IMR-90 (cell line): ENCODE measurements around the gene RANBP10. TPM values are rescaled to one million over a fixed set of nuclear protein-coding genes. Genes with fewer than 3 reads are reported as not detected.

Experiments used
- ATAC-seq: fragments of 200-7000 bp; cut with Tn5 transposase; 2 replicates; pipeline ENCODE4 v1.9.1; 2020; ENCODE audit warnings: low read depth, mild to moderate bottlenecking, moderate library complexity
- BruUV-seq: library from RNA; stranded (reverse); fragments of 400-500 nt; replicated peaks from 2 replicates; lab custom pipeline; 2021; lab: Mats Ljungman, UMichigan
- CTCF ChIA-PET: fragments of 300-600 bp; formaldehyde crosslinking; extraction: SDS; loops from one replicate; lab custom pipeline; 2021; ENCODE audit warnings: antibody characterized with exemption; lab: Yijun Ruan, JAX
- POLR2A ChIA-PET: fragments of 300-600 bp; sonication (Branson Sonifier 250); formaldehyde crosslinking; loops from one replicate; lab custom pipeline; 2022; ENCODE audit warnings: antibody characterized with exemption; ENCODE audit not compliant: unreplicated experiment; lab: Charles Lee
- DNase-seq: peaks from one replicate; pipeline ENCODE4 v3.0.0; 2013
- H2AFZ ChIP-seq: replicated peaks from 2 replicates; pipeline ENCODE3; 2013; ENCODE audit warnings: low read length, mild to moderate bottlenecking; ENCODE audit not compliant: poor library complexity
- H2AK5ac ChIP-seq: 2 replicates; pipeline ENCODE4 v1.6.1; 2013; ENCODE audit warnings: low read depth, low read length, inconsistent platforms
- H2AK9ac ChIP-seq: replicated peaks from 2 replicates; pipeline ENCODE3; 2013; ENCODE audit warnings: mild to moderate bottlenecking, low read depth, low read length, moderate library complexity; ENCODE audit not compliant: poor library complexity
- H2BK120ac ChIP-seq: 2 replicates; pipeline ENCODE4 v1.6.1; 2013; ENCODE audit warnings: low read depth, low read length, inconsistent platforms
- H2BK15ac ChIP-seq: 3 replicates; pipeline ENCODE4 v1.6.1; 2013; ENCODE audit warnings: low read depth, low read length, inconsistent platforms
- H2BK20ac ChIP-seq: 2 replicates; pipeline ENCODE4 v1.6.1; 2013; ENCODE audit warnings: low read depth, mild to moderate bottlenecking, inconsistent platforms, low read length, moderate library complexity
- H2BK5ac ChIP-seq: 2 replicates; pipeline ENCODE4 v1.6.1; 2013; ENCODE audit warnings: mild to moderate bottlenecking, low read depth, low read length, inconsistent platforms; ENCODE audit not compliant: poor library complexity, severe bottlenecking
- H3K14ac ChIP-seq: replicated peaks from 2 replicates; pipeline ENCODE4 v1.6.1; 2013; ENCODE audit warnings: low read depth, low read length, inconsistent platforms
- H3K18ac ChIP-seq: 2 replicates; pipeline ENCODE4 v1.6.1; 2013; ENCODE audit warnings: low read depth, low read length, control low read depth
- H3K23ac ChIP-seq: 2 replicates; pipeline ENCODE4 v1.6.1; 2013; ENCODE audit warnings: low read depth, low read length, inconsistent platforms
- H3K27ac ChIP-seq: 2 replicates; pipeline ENCODE4 v1.5.1; 2013; ENCODE audit warnings: mild to moderate bottlenecking, control low read depth, low read length; ENCODE audit not compliant: insufficient read depth
- H3K27me3 ChIP-seq: 2 replicates; pipeline ENCODE4 v1.6.1; 2013; ENCODE audit warnings: low read length; ENCODE audit not compliant: control insufficient read depth, insufficient read depth
- H3K36me3 ChIP-seq: 2 replicates; pipeline ENCODE4 v1.6.1; 2013; ENCODE audit warnings: low read length, mixed read lengths; ENCODE audit not compliant: control insufficient read depth, insufficient read depth
- H3K4ac ChIP-seq: 2 replicates; pipeline ENCODE4 v1.6.1; 2013; ENCODE audit warnings: low read depth, low read length, inconsistent platforms
- H3K4me1 ChIP-seq: 2 replicates; pipeline ENCODE4 v1.6.1; 2013; ENCODE audit warnings: low read length, mixed read lengths; ENCODE audit not compliant: control insufficient read depth, insufficient read depth
- H3K4me2 ChIP-seq: 2 replicates; pipeline ENCODE4 v1.6.1; 2013; ENCODE audit warnings: low read depth, mild to moderate bottlenecking, control low read depth, low read length, moderate library complexity
- H3K4me3 ChIP-seq: 2 replicates; pipeline ENCODE4 v1.5.1; 2013; ENCODE audit warnings: low read depth, mild to moderate bottlenecking, control low read depth, low read length, moderate library complexity; ENCODE audit not compliant: insufficient read depth
- H3K56ac ChIP-seq: 2 replicates; pipeline ENCODE4 v1.6.1; 2013; ENCODE audit warnings: low read length, inconsistent platforms; ENCODE audit not compliant: insufficient read depth; ENCODE audit errors: extremely low read depth
- H3K79me1 ChIP-seq, 2 experiments: 2 replicates each; pipeline ENCODE4 v1.6.1; 2013; ENCODE audit warnings: low read length in 2 of 2, inconsistent platforms in 1 of 2, low read depth in 1 of 2
- H3K9ac ChIP-seq: 2 replicates; pipeline ENCODE4 v1.6.1; 2013; ENCODE audit warnings: low read depth, low read length, control low read depth
- H3K9me1 ChIP-seq: 2 replicates; pipeline ENCODE4 v1.6.1; 2013; ENCODE audit warnings: low read length, inconsistent platforms; ENCODE audit not compliant: insufficient read depth
- H3K9me3 ChIP-seq: 2 replicates; pipeline ENCODE4 v1.6.1; 2013; ENCODE audit warnings: low read length; ENCODE audit not compliant: control insufficient read depth, insufficient read depth
- H4K20me1 ChIP-seq: 2 replicates; pipeline ENCODE4 v1.6.1; 2013; ENCODE audit warnings: low read length, inconsistent platforms; ENCODE audit not compliant: insufficient read depth
- H4K5ac ChIP-seq: 2 replicates; pipeline ENCODE4 v1.6.1; 2013; ENCODE audit warnings: mild to moderate bottlenecking, low read depth, low read length, control low read depth
- H4K8ac ChIP-seq, 2 experiments: 2 replicates each; pipeline ENCODE4 v1.6.1; 2013; ENCODE audit warnings: low read depth in 2 of 2, low read length in 2 of 2, control low read depth in 1 of 2, inconsistent platforms in 1 of 2
- H4K91ac ChIP-seq: 2 replicates; pipeline ENCODE4 v1.6.1; 2013; ENCODE audit warnings: low read depth, low read length, inconsistent platforms; ENCODE audit not compliant: insufficient read depth
- BHLHE40 ChIP-seq: fragments of 150-350 bp; IDR thresholded peaks from 2 replicates; pipeline ENCODE4 v1.6.1; 2016; ENCODE audit warnings: mild to moderate bottlenecking, low read depth, low read length
- CEBPB ChIP-seq: IDR thresholded peaks from 2 replicates; pipeline ENCODE4 v1.6.1; 2012; ENCODE audit warnings: low read depth, low read length, improper control_type of control experiment
- MAZ ChIP-seq: IDR thresholded peaks from 2 replicates; pipeline ENCODE4 v1.6.1; 2012; ENCODE audit warnings: low read depth, mild to moderate bottlenecking, low read length, improper control_type of control experiment, moderate library complexity, borderline replicate concordance
- MXI1 ChIP-seq: IDR thresholded peaks from 2 replicates; pipeline ENCODE4 v1.6.1; 2012; ENCODE audit warnings: low read depth, mild to moderate bottlenecking, low read length, moderate library complexity, borderline replicate concordance
- NFE2L2 ChIP-seq: fragments of 150-350 bp; IDR thresholded peaks from 2 replicates; pipeline ENCODE4 v1.6.1; 2016; ENCODE audit warnings: low read depth, mild to moderate bottlenecking, low read length
- POLR2A ChIP-seq: IDR thresholded peaks from 2 replicates; pipeline ENCODE4 v1.6.1; 2012; ENCODE audit warnings: mild to moderate bottlenecking, low read depth, low read length
- RCOR1 ChIP-seq: IDR thresholded peaks from 2 replicates; pipeline ENCODE4 v1.6.1; 2012; ENCODE audit warnings: mild to moderate bottlenecking, low read length, improper control_type of control experiment; ENCODE audit not compliant: insufficient replicate concordance
- RFX5 ChIP-seq: IDR thresholded peaks from 2 replicates; pipeline ENCODE4 v1.8.0; 2012; ENCODE audit warnings: low read depth, mild to moderate bottlenecking, low read length, moderate library complexity
- SMC3 ChIP-seq: fragments of 150-350 bp; IDR thresholded peaks from 2 replicates; pipeline ENCODE4 v1.6.1; 2016; ENCODE audit warnings: low read depth, mild to moderate bottlenecking, antibody characterized with exemption, low read length, moderate library complexity
- WGBS, 2 experiments: methylation state at CpG; one replicate each; pipeline versions ENCODE4 v1.1.5 to v1.1.7; 2013; ENCODE audit warnings: missing lambda C conversion rate in 2 of 2; ENCODE audit not compliant: insufficient read length in 1 of 2; ENCODE audit errors: extremely low coverage in 2 of 2; 5-methylcytosine and 5-hydroxymethylcytosine counted together
- dilution Hi-C: fragments of 300-500 bp; cut with HindIII; formaldehyde crosslinking; loops from one replicate; pipeline ENCODE4 v1.14.3; 2018; ENCODE audit warnings: low sequenced_read_pairs; ENCODE audit not compliant: unreplicated experiment
- in situ Hi-C: fragments of 300-500 bp; cut with MboI; formaldehyde crosslinking; loops from 3 replicates; pipeline ENCODE4 v1.14.3; 2019; ENCODE audit warnings: low sequenced_read_pairs, inconsistent platforms, mixed read lengths
- intact Hi-C: fragments of 100-400 bp; cut with micrococcal nuclease; formaldehyde crosslinking; loops from 2 replicates; pipeline ENCODE4 v1.10.0; 2022
- polyA plus RNA-seq, 3 experiments: library from polyadenylated mRNA; depleted of rRNA; stranded (reverse); fragments of >200 nt; gene quantifications; 2 replicates each; pipeline ENCODE4 v1.2.3, GENCODE V29; 2012; ENCODE audit warnings: low replicate concordance in 1 of 3
- total RNA-seq: library from RNA; depleted of rRNA; stranded (reverse); fragments of >200 nt; gene quantifications from 2 replicates; pipeline ENCODE4 v1.2.3, GENCODE V29; 2012
- TF ChIP-seq, protein P1 (sequence below): fragments of 150-350 bp; IDR thresholded peaks from 2 replicates; pipeline ENCODE4 v1.6.1; 2016; ENCODE audit warnings: low read depth, mild to moderate bottlenecking, low read length, moderate library complexity, borderline replicate concordance
- TF ChIP-seq, protein P2 (sequence below): conservative IDR thresholded peaks from 2 replicates; pipeline ENCODE4 v1.5.1; 2012; ENCODE audit warnings: mild to moderate bottlenecking, low read depth, low read length, improper control_type of control experiment

RANBP10 gene
- total and polyA plus RNA-seq, 2 of the 4 experiments (the other 2 are of a cell fraction), result 2.7 to 12.1 TPM

DNA sequence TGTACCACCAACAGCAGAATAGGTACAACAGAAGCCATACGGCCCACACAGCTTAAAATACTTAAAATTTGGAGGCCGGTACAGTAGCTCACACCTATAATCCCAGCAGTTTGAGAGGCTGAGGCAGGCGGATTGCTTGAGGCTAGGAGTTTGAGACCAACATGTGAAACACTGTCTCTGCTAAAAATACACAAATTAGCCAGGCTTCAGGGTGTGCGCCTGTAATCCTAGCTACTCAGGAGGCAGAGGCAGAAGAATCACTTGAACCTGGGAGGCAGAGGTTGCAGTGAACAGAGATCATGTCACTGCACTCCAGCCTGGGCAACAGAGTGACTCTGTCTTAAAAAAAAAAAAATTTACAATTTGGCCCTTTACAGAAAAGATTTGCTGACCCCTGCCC is 104.2 kb downstream of the RANBP10 start:
- in situ Hi-C loops (no loop called here), intact Hi-C loops (no loop called here), dilution Hi-C loops (no loop called here)
- no peak overlapping the region for H3K9ac ChIP-seq
- no peak overlapping the region for H2BK5ac ChIP-seq
- no peaks in the 10 kb centered on the region for H3K4me1 ChIP-seq
- DNase-seq, result no peak
- H2BK120ac ChIP-seq, result no peak overlapping the region
- H4K8ac ChIP-seq, result no peak overlapping the region
- no peak for ATAC-seq
- peaks cover 18% of the 10 kb centered on the region; the same call in 1 of the 2 replicates for H4K20me1 ChIP-seq
- no peak overlapping the region for H3K56ac ChIP-seq
- H3K14ac ChIP-seq, result no peak overlapping the region
- no CpG with 5 or more reads among the region's 4 CpGs for WGBS, 2 experiments
- ChIA-PET POLR2A (no interaction called here), CTCF (no interaction called here)
- no peak overlapping the region for H2BK15ac ChIP-seq
- no peak overlapping the region for H3K4ac ChIP-seq
- H3K4me3 ChIP-seq, result no peak overlapping the region
- H3K9me3 ChIP-seq, result no peaks in the 10 kb centered on the region
- no peak overlapping the region for H3K23ac ChIP-seq
- peaks cover 9 to 45% of the 10 kb centered on the region in 2 experiments for H3K79me1 ChIP-seq
- no peak overlapping the region for H4K5ac ChIP-seq
- no peak overlapping the region for H4K91ac ChIP-seq
- TF ChIP-seq, protein P1, sequence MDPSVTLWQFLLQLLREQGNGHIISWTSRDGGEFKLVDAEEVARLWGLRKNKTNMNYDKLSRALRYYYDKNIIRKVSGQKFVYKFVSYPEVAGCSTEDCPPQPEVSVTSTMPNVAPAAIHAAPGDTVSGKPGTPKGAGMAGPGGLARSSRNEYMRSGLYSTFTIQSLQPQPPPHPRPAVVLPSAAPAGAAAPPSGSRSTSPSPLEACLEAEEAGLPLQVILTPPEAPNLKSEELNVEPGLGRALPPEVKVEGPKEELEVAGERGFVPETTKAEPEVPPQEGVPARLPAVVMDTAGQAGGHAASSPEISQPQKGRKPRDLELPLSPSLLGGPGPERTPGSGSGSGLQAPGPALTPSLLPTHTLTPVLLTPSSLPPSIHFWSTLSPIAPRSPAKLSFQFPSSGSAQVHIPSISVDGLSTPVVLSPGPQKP, result no peak
- no peak for TF ChIP-seq CEBPB
- TF ChIP-seq RFX5, result no peak
- TF ChIP-seq RCOR1, result no peak
- no peak for TF ChIP-seq MAZ
- no peak for TF ChIP-seq NFE2L2
- TF ChIP-seq POLR2A, result no peak
- no peak for TF ChIP-seq SMC3
- no peak for TF ChIP-seq MXI1
- TF ChIP-seq BHLHE40, result no peak
- TF ChIP-seq, protein P2, sequence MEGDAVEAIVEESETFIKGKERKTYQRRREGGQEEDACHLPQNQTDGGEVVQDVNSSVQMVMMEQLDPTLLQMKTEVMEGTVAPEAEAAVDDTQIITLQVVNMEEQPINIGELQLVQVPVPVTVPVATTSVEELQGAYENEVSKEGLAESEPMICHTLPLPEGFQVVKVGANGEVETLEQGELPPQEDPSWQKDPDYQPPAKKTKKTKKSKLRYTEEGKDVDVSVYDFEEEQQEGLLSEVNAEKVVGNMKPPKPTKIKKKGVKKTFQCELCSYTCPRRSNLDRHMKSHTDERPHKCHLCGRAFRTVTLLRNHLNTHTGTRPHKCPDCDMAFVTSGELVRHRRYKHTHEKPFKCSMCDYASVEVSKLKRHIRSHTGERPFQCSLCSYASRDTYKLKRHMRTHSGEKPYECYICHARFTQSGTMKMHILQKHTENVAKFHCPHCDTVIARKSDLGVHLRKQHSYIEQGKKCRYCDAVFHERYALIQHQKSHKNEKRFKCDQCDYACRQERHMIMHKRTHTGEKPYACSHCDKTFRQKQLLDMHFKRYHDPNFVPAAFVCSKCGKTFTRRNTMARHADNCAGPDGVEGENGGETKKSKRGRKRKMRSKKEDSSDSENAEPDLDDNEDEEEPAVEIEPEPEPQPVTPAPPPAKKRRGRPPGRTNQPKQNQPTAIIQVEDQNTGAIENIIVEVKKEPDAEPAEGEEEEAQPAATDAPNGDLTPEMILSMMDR, result no peak
- no peak overlapping the region for H2AK5ac ChIP-seq
- peaks cover 7% of the 10 kb centered on the region; the same call in 1 of the 2 replicates for H3K9me1 ChIP-seq
- H2BK20ac ChIP-seq, result no peak overlapping the region
- no peak overlapping the region for H3K27ac ChIP-seq
- H2AFZ ChIP-seq, result no peak overlapping the region
- H3K4me2 ChIP-seq, result no peak overlapping the region
- no peak overlapping the region for H2AK9ac ChIP-seq
- no TSS peak for BruUV-seq
- H3K36me3 ChIP-seq, result no peaks in the 10 kb centered on the region
- H3K27me3 ChIP-seq, result no peaks in the 10 kb centered on the region
- no peak overlapping the region for H3K18ac ChIP-seq
